HEK293 (cell line): ENCODE data around the gene MROH2B.

Experiments
- ATF2 ChIP-seq: fragments of 450-650 bp; formaldehyde crosslinking; IDR thresholded peaks from 2 replicates; pipeline ENCODE4 v1.5.1; 2016; ENCODE audit warnings: missing biosample characterization, missing genetic modification characterization, low read depth
- CTCF ChIP-seq: fragments of 450-650 bp; formaldehyde crosslinking; IDR thresholded peaks from 2 replicates; pipeline ENCODE4 v1.5.1; 2016; ENCODE audit warnings: missing biosample characterization, missing genetic modification characterization
- TCF7L2 ChIP-seq: IDR thresholded peaks from 2 replicates; pipeline ENCODE4 v1.6.1; 2011; ENCODE audit warnings: low read depth, mild to moderate bottlenecking, inconsistent platforms, low read length, moderate library complexity, borderline replicate concordance

DNA sequence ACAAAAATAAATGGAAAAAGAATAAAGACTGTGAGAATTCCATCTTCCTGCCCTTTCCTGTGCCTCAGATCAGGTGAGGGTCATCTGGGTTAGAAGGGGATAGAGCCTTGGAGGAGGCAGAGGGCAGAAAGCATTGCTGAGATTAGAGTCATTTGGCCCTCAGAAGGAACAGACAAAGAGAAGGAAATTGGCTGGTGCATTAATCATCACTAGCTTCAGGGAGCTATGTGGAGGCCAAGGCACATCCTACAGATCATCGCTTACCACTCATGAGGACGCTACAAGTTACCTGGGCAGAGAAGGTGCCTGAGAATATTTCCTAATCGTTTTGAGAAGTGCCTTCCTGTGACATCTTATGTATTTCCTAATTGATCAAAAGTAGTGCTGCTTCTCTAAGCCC is 87.4 kb downstream of the MROH2B start:
- no peak for TF ChIP-seq CTCF
- TF ChIP-seq TCF7L2: no peak
- no peak for TF ChIP-seq ATF2 (tag by site-specific recombination)
